ENCODE data around the gene MMD2. TPM values are rescaled to one million over a fixed set of nuclear protein-coding genes. Genes with fewer than 3 reads are reported as not detected.

MMD2 gene
- polyA plus RNA-seq, 2 of the 4 experiments (the other 2 are of a cell fraction) = not detected

GRCh38 chr7:4856336-4857057, 102.5 kb downstream of the MMD2 start:
- H3K4me1 ChIP-seq = no peaks in the 10 kb centered on the region
- no peak for FAIRE-seq
- no peak for DNase-seq (ENCODE audit: low read depth in 1 of 2, low spot score in 1 of 2)
- no peak for ATAC-seq
- no peak for TF ChIP-seq NPAS2 (CRISPR knock-in tag; IDR thresholded peaks at IDR 0.05; ENCODE audit: borderline replicate concordance)
- no peak for TF ChIP-seq RCOR1 (IDR thresholded peaks at IDR 0.05; ENCODE audit: low read depth, low read length)
- TF ChIP-seq JUN (IDR thresholded peaks at IDR 0.05) = no peak
- TF ChIP-seq KDM1A (IDR thresholded peaks at IDR 0.05; ENCODE audit: low read depth) = no peak
- TF ChIP-seq EP300 (IDR thresholded peaks at IDR 0.05) = no peak
- TF ChIP-seq RFX5 (IDR thresholded peaks at IDR 0.05) = no peak
- TF ChIP-seq HDAC2 (IDR thresholded peaks at IDR 0.05) = no peak
- TF ChIP-seq ELK1 (IDR thresholded peaks at IDR 0.05; ENCODE audit: low read depth, low read length) = no peak
- ChIA-PET POLR2A (no interaction called here), CTCF (interaction anchor here (1.3 to 3.2 kb wide), 3 partner anchors 9 to 58 kb away, joined by 3 to 10 read pairs (median 5); partner anchors contain the start of gene RADIL)
- no peak overlapping the region for H3K4me3 ChIP-seq
- no peak overlapping the region for H3K27ac ChIP-seq
- no peaks in the 10 kb centered on the region for H3K9me3 ChIP-seq
- no peak overlapping the region for H3K4me2 ChIP-seq
- WGBS (ENCODE audit: missing lambda C conversion rate) = 86% methylated on average over 10 of the region's 10 CpGs

Small RNA genes within 50 kb of the gene (small RNA-seq; reads per million reads assigned to genes)
- gene AC092032.1 = 0 reads per million in 6 experiments

Other genes starting within 250 kb of the MMD2 start
- 6.8 and 7.1 TPM in 2 replicates for gene AP5Z1, start 183.6 kb downstream of the MMD2 start, polyA plus RNA-seq (2011; rRNA removed)
- gene AP5Z1, start 183.6 kb downstream of the MMD2 start, polyA plus RNA-seq (2017; fragmentation: RNase III; extraction: RNeasy Plus Mini Kit Qiagen cat#74134 plus additional on column Dnase treatment) = 17.6 to 22.7 TPM (median 21.8 TPM) in 3 replicates
- gene PAPOLB, start 97.2 kb downstream of the MMD2 start, polyA plus RNA-seq (2011; rRNA removed) = not detected in 2 replicates
- not detected in 3 replicates for gene PAPOLB, start 97.2 kb downstream of the MMD2 start, polyA plus RNA-seq (2017; fragmentation: RNase III; extraction: RNeasy Plus Mini Kit Qiagen cat#74134 plus additional on column Dnase treatment)
- 1.0 TPM in 2 replicates for gene RADIL, start 75.5 kb downstream of the MMD2 start, polyA plus RNA-seq (2011; rRNA removed)
- 1.1 to 1.5 TPM (median 1.1 TPM) in 3 replicates for gene RADIL, start 75.5 kb downstream of the MMD2 start, polyA plus RNA-seq (2017; fragmentation: RNase III; extraction: RNeasy Plus Mini Kit Qiagen cat#74134 plus additional on column Dnase treatment)
- 9.5 and 11.2 TPM in 2 replicates for gene RBAK, start 86.7 kb upstream of the MMD2 start, polyA plus RNA-seq (2011; rRNA removed)
- 6.7 to 7.0 TPM (median 6.8 TPM) in 3 replicates for gene RBAK, start 86.7 kb upstream of the MMD2 start, polyA plus RNA-seq (2017; fragmentation: RNase III; extraction: RNeasy Plus Mini Kit Qiagen cat#74134 plus additional on column Dnase treatment)
- 44.6 and 51.3 TPM in 2 replicates for gene WIPI2, start 231.0 kb upstream of the MMD2 start, polyA plus RNA-seq (2011; rRNA removed)
- gene WIPI2, start 231.0 kb upstream of the MMD2 start, polyA plus RNA-seq (2017; fragmentation: RNase III; extraction: RNeasy Plus Mini Kit Qiagen cat#74134 plus additional on column Dnase treatment) = 37.1 to 42.6 TPM (median 39.8 TPM) in 3 replicates

Measured in A549 (cell line).